ENCODE measurements around the gene PPFIA3.

The PPFIA3 gene

GRCh38 chr19:49119411-49120324 is at the start of gene PPFIA3:
Gene PPFIA3 (plus strand): TSS chr19:49119544. CDS start chr19:49127874, 8,330 bp downstream.
- no peak for DNase-seq

GRCh38 chr19:49070416-49070815 is 48.9 kb upstream of the PPFIA3 start:
- no peak for DNase-seq

- no peak for DNase-seq
Measured at GRCh38 chr19:49071860-49072547, 47.3 kb upstream of the PPFIA3 start.

- no peak for DNase-seq
Measured at GRCh38 chr19:49073514-49074378, 45.6 kb upstream of the PPFIA3 start.

- DNase-seq, result peak; percentile 39
Measured at GRCh38 chr19:49074869-49075268, 44.5 kb upstream of the PPFIA3 start.

- no peak for DNase-seq
Measured at GRCh38 chr19:49080392-49080791, 39.0 kb upstream of the PPFIA3 start.

- no peak for DNase-seq
Measured at GRCh38 chr19:49081273-49081672, 38.1 kb upstream of the PPFIA3 start.

GRCh38 chr19:49084206-49085019 is 34.9 kb upstream of the PPFIA3 start:
- no peak for DNase-seq

- DNase-seq, result peak; percentile 100
Measured at GRCh38 chr19:49085020-49085867, 34.1 kb upstream of the PPFIA3 start, which contains the start of gene SNRNP70. Gene SNRNP70 (plus strand): TSS chr19:49085451. CDS start chr19:49086415, 964 bp downstream.

- DNase-seq, result no peak
Measured at GRCh38 chr19:49085868-49086232, 33.5 kb upstream of the PPFIA3 start.

GRCh38 chr19:49086296-49086695 is 33.0 kb upstream of the PPFIA3 start:
- DNase-seq, result no peak

GRCh38 chr19:49091391-49092038 is 27.8 kb upstream of the PPFIA3 start:
- DNase-seq, result no peak

- no peak for DNase-seq
Measured at GRCh38 chr19:49092686-49093085, 26.7 kb upstream of the PPFIA3 start.

- DNase-seq, result no peak
Measured at GRCh38 chr19:49094505-49095482, 24.6 kb upstream of the PPFIA3 start.

GRCh38 chr19:49097453-49098288 is 21.7 kb upstream of the PPFIA3 start:
- peak; percentile 52 for DNase-seq

- no peak for DNase-seq
Measured at GRCh38 chr19:49098795-49099194, 20.5 kb upstream of the PPFIA3 start.

- no peak for DNase-seq
Measured at GRCh38 chr19:49101160-49101559, 18.2 kb upstream of the PPFIA3 start.

GRCh38 chr19:49102303-49102702 is 17.0 kb upstream of the PPFIA3 start:
- DNase-seq, result no peak
